Measurements from ENCODE around the gene KCNJ14.

- TF ChIP-seq, protein P1, sequence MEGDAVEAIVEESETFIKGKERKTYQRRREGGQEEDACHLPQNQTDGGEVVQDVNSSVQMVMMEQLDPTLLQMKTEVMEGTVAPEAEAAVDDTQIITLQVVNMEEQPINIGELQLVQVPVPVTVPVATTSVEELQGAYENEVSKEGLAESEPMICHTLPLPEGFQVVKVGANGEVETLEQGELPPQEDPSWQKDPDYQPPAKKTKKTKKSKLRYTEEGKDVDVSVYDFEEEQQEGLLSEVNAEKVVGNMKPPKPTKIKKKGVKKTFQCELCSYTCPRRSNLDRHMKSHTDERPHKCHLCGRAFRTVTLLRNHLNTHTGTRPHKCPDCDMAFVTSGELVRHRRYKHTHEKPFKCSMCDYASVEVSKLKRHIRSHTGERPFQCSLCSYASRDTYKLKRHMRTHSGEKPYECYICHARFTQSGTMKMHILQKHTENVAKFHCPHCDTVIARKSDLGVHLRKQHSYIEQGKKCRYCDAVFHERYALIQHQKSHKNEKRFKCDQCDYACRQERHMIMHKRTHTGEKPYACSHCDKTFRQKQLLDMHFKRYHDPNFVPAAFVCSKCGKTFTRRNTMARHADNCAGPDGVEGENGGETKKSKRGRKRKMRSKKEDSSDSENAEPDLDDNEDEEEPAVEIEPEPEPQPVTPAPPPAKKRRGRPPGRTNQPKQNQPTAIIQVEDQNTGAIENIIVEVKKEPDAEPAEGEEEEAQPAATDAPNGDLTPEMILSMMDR (IDR thresholded peaks at IDR 0.05; ENCODE audit: low read depth, low read length) = no peak
- no peak for TF ChIP-seq EZH2phosphoT487 (IDR thresholded peaks at IDR 0.05; ENCODE audit: low read depth)
Measured at GRCh38 chr19:48468772-48469288, 13.5 kb downstream of the KCNJ14 start.

Measured in OCI-LY3 (cell line).